ENCODE results near the gene SEPTIN12.
"Not testable (repeated sequence)": the region's sequence is repeated elsewhere in the genome, so short reads cannot be mapped to it uniquely, and the experiment has no call there.

SEPTIN12 gene

GRCh38 chr16:4750896-4751295 is 37.2 kb downstream of the SEPTIN12 start:
- DNase-seq: no peak

GRCh38 chr16:4749700-4750257 is 38.4 kb downstream of the SEPTIN12 start:
- no peak for DNase-seq

- DNase-seq: no peak
Observed at GRCh38 chr16:4748682-4749411, 39.3 kb downstream of the SEPTIN12 start.

GRCh38 chr16:4747906-4748681 is 40.1 kb downstream of the SEPTIN12 start:
- DNase-seq: no peak

GRCh38 chr16:4746991-4747574 is 41.1 kb downstream of the SEPTIN12 start:
- no peak for DNase-seq

GRCh38 chr16:4746215-4746614 is 41.9 kb downstream of the SEPTIN12 start:
- no peak for DNase-seq

- no peak for DNase-seq
Observed at GRCh38 chr16:4745274-4745569, 42.9 kb downstream of the SEPTIN12 start.

GRCh38 chr16:4744555-4745273 is 43.4 kb downstream of the SEPTIN12 start:
- DNase-seq: no peak

- DNase-seq: no peak
Observed at GRCh38 chr16:4743226-4743878, 44.8 kb downstream of the SEPTIN12 start.

GRCh38 chr16:4738370-4738769 is 49.8 kb downstream of the SEPTIN12 start:
- DNase-seq: not testable (repeated sequence)

GRCh38 chr16:4737545-4737944 is 50.6 kb downstream of the SEPTIN12 start:
- DNase-seq: no peak

GRCh38 chr16:4736546-4736945 is 51.6 kb downstream of the SEPTIN12 start:
- no peak for DNase-seq

- DNase-seq: peak; percentile 67
Observed at GRCh38 chr16:4734730-4735535, 53.2 kb downstream of the SEPTIN12 start.

GRCh38 chr16:4734063-4734729 is 53.9 kb downstream of the SEPTIN12 start, which contains the start of the genes ANKS3 and DNAAF8:
ANKS3 (minus strand) TSS chr16:4734271; CDS start chr16:4730149, 4,122 bp downstream.
DNAAF8 (plus strand) TSS chr16:4734537; CDS start chr16:4736515, 1,978 bp downstream.
- DNase-seq: peak; percentile 75

- no peak for DNase-seq
Observed at GRCh38 chr16:4733747-4734062, 54.4 kb downstream of the SEPTIN12 start.

- DNase-seq: no peak
Observed at GRCh38 chr16:4733211-4733742, 54.9 kb downstream of the SEPTIN12 start.

- DNase-seq: no peak
Observed at GRCh38 chr16:4729876-4730275, 58.3 kb downstream of the SEPTIN12 start.

- no peak for DNase-seq
Observed at GRCh38 chr16:4728676-4729075, 59.5 kb downstream of the SEPTIN12 start.

Data from GDM1 (cell line).